ENCODE data around the gene NDUFA5.
"Not testable (repeated sequence)": the region's sequence is repeated elsewhere in the genome, so short reads cannot be mapped to it uniquely, and the experiment has no call there.

The NDUFA5 gene

DNA sequence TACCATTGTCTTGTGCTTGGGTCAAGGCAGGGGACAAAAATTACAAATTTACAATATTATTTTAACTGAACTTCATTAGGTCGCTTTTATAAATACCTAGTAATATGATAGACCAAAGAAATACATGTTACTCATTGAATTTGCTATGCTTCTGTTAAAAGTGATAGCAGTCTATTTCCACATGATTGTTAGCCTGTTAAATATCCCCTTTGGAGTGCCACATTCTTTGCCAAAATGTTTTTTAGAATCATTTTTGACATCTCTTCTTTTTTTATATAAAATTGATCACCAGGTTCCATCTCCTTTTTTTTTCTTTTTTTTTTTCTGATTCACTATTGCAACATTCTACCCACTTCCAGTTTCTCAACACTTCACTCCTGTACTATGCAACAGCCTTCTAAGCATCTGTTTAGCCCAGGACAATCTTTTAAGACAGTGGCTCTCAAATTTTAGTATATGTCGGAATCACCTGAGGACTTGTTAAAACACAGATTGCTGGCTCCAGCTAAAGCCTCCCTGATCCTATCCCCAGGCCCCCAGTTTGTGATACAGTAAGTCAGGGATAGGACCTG is 16.4 kb upstream of the NDUFA5 start:
- Histone ChIP-seq H3K9me3 (no peaks in the 10 kb centered on the region), H3K4me1 (peaks cover under 1% of the 10 kb centered on the region; the same call in 1 of the 2 replicates), H3K27me3 (ENCODE audit: low read depth) (no peaks in the 10 kb centered on the region), H3K4me3 (no peak overlapping the region), H3K36me3 (replicated peaks) (no peaks in the 10 kb centered on the region)
- in situ Hi-C loops (cut with MboI; ENCODE audit: low sequenced_read_pairs) = no loop called here
- no peak for DNase-seq (ENCODE audit: low spot score in 2 of 2)

DNA sequence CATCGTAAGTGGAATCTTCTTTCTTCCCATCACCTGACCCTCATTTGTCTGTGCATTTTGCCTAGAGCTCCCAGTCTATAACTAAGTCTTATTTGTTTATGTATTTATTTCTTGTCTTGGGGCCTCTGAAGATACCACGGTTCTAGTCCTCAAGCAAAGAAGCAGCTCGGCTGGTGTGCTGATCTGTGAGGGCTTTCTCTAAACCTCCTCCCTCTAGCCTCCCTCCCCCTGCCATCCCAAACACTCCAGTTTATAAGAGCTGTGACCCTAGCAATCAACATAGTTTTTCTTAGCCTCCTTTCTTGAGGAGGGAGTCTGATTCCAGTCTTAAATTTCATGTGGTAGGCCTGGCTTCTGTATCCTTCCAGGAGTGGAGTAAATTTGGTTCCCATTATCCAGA is 15.7 kb upstream of the NDUFA5 start:
- Histone ChIP-seq H3K4me3 (no peak overlapping the region), H3K27me3 (ENCODE audit: low read depth) (no peaks in the 10 kb centered on the region), H3K9me3 (no peaks in the 10 kb centered on the region), H3K4me1 (no peaks in the 10 kb centered on the region), H3K36me3 (replicated peaks) (no peaks in the 10 kb centered on the region)
- DNase-seq (ENCODE audit: low spot score in 2 of 2) = no peak
- in situ Hi-C loops (cut with MboI; ENCODE audit: low sequenced_read_pairs) = no loop called here

DNA sequence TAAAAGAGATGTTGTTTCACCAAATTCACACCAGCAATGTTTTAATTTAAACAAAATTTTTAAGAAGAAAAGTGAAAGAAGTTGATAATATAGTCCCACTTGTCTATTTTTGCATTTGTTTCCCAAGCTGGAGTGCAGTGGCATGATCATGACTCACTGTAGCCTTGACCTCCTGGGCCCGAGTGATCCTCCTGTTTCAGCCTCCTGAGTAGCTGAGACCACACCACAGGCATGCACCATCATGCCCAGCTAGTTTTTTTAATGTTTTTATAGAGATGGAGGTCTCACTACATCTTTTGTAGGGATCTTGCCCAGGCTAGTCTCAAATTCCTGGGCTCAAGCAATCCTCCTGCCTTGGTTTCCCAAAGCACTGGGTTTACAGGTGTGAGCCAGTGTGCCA is 14.1 kb upstream of the NDUFA5 start:
- Histone ChIP-seq H3K9me3 (no peaks in the 10 kb centered on the region), H3K4me1 (no peaks in the 10 kb centered on the region), H3K27me3 (ENCODE audit: low read depth) (no peaks in the 10 kb centered on the region), H3K36me3 (replicated peaks) (no peaks in the 10 kb centered on the region), H3K4me3 (no peak overlapping the region)
- DNase-seq (ENCODE audit: low spot score in 2 of 2) = no peak
- in situ Hi-C loops (cut with MboI; ENCODE audit: low sequenced_read_pairs) = no loop called here

- in situ Hi-C loops (cut with MboI; ENCODE audit: low sequenced_read_pairs) = no loop called here
- Histone ChIP-seq H3K36me3 (replicated peaks) (no peaks in the 10 kb centered on the region), H3K4me3 (no peak overlapping the region), H3K9me3 (no peaks in the 10 kb centered on the region), H3K27me3 (ENCODE audit: low read depth) (no peaks in the 10 kb centered on the region), H3K4me1 (no peaks in the 10 kb centered on the region)
- DNase-seq (ENCODE audit: low spot score in 2 of 2) = no peak
Observed at GRCh38 chr7:123571187-123571586, 13.6 kb upstream of the NDUFA5 start.

DNA sequence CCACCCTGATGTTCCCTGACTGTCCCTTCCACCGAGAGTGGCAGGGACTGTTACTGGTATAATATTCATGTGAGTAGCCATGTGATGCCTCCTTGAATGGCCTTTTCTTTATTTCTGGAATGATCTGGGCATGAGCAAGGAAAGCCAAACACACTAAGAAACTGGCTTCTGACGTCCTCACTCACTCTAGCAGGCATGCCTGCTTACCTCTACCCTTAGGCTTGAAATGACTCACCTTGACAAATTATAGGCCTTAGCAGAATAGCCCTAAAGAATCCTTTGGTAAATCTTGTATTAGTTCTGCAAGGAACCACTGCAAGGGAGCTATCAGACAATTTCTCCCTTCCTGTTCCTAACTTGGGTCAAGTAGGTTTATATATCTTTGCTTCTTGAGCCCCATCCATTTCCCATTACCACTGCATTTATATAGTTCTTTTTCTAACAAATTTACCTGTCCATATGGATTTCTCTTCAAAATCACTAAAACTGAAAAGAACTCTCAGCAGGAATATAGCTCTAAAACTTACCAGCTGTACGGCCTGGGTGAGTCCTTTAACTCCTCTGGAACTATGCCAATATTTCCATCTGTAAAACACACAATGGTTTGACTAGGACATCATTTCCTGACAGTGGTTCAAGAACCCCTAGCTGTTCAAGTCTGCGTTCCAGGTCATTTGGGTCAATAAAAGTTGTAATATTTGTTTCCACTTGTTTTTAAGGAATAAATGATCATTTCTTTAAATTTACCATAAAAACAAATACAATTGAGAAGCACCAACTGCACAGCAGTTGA is 13.0 kb upstream of the NDUFA5 start:
- no peak overlapping the region for H3K4me3 ChIP-seq
- H3K36me3 ChIP-seq (replicated peaks) = no peaks in the 10 kb centered on the region
- H3K27me3 ChIP-seq (ENCODE audit: low read depth) = no peaks in the 10 kb centered on the region
- no peaks in the 10 kb centered on the region for H3K4me1 ChIP-seq
- no peak for DNase-seq (ENCODE audit: low spot score in 2 of 2)
- H3K9me3 ChIP-seq = no peaks in the 10 kb centered on the region
- in situ Hi-C loops (cut with MboI; ENCODE audit: low sequenced_read_pairs) = no loop called here

DNA sequence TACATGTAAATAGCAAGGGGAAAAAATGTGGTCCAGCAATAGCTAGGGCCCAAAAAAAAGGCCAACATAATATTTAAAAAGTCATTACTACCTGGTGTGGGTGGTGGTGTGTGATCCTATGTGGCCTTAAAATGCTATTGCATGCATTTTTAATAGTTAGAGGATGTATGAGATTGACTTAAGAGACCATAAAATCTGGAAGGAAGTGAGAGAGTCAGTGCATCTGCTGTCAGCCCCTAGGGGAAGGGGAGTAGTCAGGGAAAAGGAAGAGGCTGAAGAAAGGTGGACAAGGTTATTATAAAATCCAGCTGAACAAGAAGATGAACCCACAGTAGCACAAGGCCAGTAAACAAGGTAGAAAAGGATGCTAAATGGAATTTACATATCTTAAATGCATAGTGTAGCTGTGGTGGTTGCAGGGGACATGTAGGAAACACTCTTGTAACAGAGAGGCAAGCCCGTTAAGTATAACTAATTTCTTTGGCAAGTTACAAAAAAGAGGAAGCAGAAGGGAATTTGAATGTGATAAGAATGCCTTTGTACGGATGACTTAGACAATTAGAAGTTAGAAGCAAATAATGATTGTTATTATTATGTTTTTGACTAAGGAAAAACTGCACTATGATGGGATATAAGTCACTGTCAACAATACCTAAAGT is 11.9 kb upstream of the NDUFA5 start:
- Histone ChIP-seq H3K9me3 (no peaks in the 10 kb centered on the region), H3K36me3 (replicated peaks) (no peaks in the 10 kb centered on the region), H3K4me1 (no peaks in the 10 kb centered on the region), H3K27me3 (ENCODE audit: low read depth) (no peaks in the 10 kb centered on the region), H3K4me3 (no peak overlapping the region)
- DNase-seq (ENCODE audit: low spot score in 2 of 2) = no peak
- in situ Hi-C loops (cut with MboI; ENCODE audit: low sequenced_read_pairs) = no loop called here

- no peaks in the 10 kb centered on the region for H3K27me3 ChIP-seq (ENCODE audit: low read depth)
- no peaks in the 10 kb centered on the region for H3K36me3 ChIP-seq (replicated peaks)
- DNase-seq (ENCODE audit: low spot score in 2 of 2) = no peak
- in situ Hi-C loops (cut with MboI; ENCODE audit: low sequenced_read_pairs) = no loop called here
- H3K4me3 ChIP-seq = no peak overlapping the region
- no peaks in the 10 kb centered on the region for H3K4me1 ChIP-seq
- no peaks in the 10 kb centered on the region for H3K9me3 ChIP-seq
Observed at GRCh38 chr7:123562121-123562520, 4.5 kb upstream of the NDUFA5 start.

DNA sequence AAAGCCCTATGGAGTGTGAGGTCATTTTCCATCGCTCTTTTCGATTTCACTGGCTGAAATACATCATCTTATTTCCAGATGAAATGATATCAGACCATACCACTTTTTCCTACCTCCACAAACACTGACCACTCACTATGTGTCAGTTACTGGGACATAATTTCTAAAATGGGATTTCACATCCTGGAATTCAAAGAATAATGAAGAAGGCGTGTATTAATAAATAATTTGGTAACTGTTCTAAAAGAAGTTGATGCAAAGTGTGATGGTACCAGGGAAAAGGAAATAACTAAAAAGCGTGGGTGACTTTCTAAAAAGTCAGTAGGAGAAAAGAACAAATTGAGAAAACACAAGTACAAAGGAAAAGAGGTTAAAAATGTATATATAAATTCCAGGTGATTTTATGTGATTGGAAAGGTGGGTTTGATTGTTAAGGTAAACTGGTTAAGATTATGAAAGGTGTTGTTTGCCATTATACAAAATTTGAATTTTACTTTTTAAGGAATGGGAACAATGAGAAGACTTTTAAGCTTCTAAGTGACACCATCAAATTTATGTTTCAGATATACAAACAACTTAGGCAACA is 764 bp upstream of the NDUFA5 start:
- Histone ChIP-seq H3K36me3 (replicated peaks) (peaks cover 14% of the 10 kb centered on the region; the same call in 1 of the 2 replicates), H3K27me3 (ENCODE audit: low read depth) (no peaks in the 10 kb centered on the region), H3K4me1 (peaks cover 5% of the 10 kb centered on the region; the same call in 1 of the 2 replicates), H3K9me3 (no peaks in the 10 kb centered on the region), H3K4me3 (peak overlapping the region; percentile 76)
- no peak for DNase-seq (ENCODE audit: low spot score in 2 of 2)
- in situ Hi-C loops (cut with MboI; ENCODE audit: low sequenced_read_pairs) = no loop called here

GRCh38 chr7:123557016-123557397 is 611 bp downstream of the NDUFA5 start:
- peaks cover 20% of the 10 kb centered on the region for H3K36me3 ChIP-seq (replicated peaks)
- H3K4me3 ChIP-seq = peak overlapping the region; percentile 76
- peak in 1 of 2 experiments; percentile 7 for DNase-seq (ENCODE audit: low spot score in 2 of 2)
- in situ Hi-C loops (cut with MboI; ENCODE audit: low sequenced_read_pairs) = no loop called here
- H3K4me1 ChIP-seq = peaks cover 5% of the 10 kb centered on the region; the same call in 1 of the 2 replicates
- no peaks in the 10 kb centered on the region for H3K9me3 ChIP-seq
- H3K27me3 ChIP-seq (ENCODE audit: low read depth) = no peaks in the 10 kb centered on the region

GRCh38 chr7:123555484-123555883 is 2.1 kb downstream of the NDUFA5 start:
- H3K27me3 ChIP-seq (ENCODE audit: low read depth) = no peaks in the 10 kb centered on the region
- peaks cover 5% of the 10 kb centered on the region; the same call in 1 of the 2 replicates for H3K4me1 ChIP-seq
- H3K9me3 ChIP-seq = no peaks in the 10 kb centered on the region
- H3K4me3 ChIP-seq = no peak overlapping the region
- no peak for DNase-seq (ENCODE audit: low spot score in 2 of 2)
- in situ Hi-C loops (cut with MboI; ENCODE audit: low sequenced_read_pairs) = no loop called here
- H3K36me3 ChIP-seq (replicated peaks) = peaks cover 20% of the 10 kb centered on the region

DNA sequence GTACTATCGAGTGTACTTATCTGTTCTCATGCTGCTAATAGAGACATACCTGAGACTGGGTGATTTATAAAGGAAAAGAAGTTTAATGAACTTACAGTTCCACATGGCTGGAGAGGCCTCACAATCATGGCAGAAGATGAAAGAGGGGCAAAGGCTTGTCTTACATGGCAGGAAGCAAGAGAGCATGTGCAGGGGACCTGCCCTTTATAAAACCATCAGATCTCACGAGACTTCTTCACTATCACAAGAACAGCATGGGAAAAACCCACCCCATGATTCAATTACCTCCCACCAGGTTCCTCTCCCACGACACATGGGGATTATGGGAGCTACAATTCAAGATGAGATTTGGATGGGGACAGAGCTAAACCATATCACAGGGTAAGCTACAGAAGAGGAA is 4.5 kb downstream of the NDUFA5 start:
- Histone ChIP-seq H3K9me3 (no peaks in the 10 kb centered on the region), H3K4me1 (peaks cover 5% of the 10 kb centered on the region; the same call in 1 of the 2 replicates), H3K27me3 (ENCODE audit: low read depth) (no peaks in the 10 kb centered on the region), H3K4me3 (no peak overlapping the region), H3K36me3 (replicated peaks) (peaks cover 36% of the 10 kb centered on the region)
- in situ Hi-C loops (cut with MboI; ENCODE audit: low sequenced_read_pairs) = no loop called here
- DNase-seq (ENCODE audit: low spot score in 2 of 2) = no peak

DNA sequence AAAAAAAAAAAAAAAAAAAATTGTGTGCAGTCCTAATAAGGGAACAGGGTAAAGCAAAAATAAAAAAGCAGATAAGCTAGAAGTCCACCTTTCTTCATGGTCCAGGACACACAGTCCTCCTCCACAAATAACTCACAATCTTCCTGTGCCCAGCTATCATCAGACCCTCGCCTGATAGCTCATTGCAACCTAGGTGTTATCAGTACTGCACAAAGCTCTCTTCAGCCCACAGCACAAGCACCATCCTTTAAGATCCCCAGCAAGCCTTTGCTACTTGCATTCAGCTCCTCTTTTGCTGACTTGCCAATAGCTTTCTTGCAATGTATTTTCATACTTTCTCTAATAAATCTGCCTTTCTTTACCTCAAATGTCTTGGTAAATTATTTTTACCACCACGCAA is 5.0 kb downstream of the NDUFA5 start:
- DNase-seq (ENCODE audit: low spot score in 2 of 2) = no peak
- H3K4me3 ChIP-seq = no peak overlapping the region
- no peaks in the 10 kb centered on the region for H3K9me3 ChIP-seq
- in situ Hi-C loops (cut with MboI; ENCODE audit: low sequenced_read_pairs) = no loop called here
- H3K4me1 ChIP-seq = peaks cover 5% of the 10 kb centered on the region; the same call in 1 of the 2 replicates
- peaks cover 39% of the 10 kb centered on the region for H3K36me3 ChIP-seq (replicated peaks)
- H3K27me3 ChIP-seq (ENCODE audit: low read depth) = no peaks in the 10 kb centered on the region

DNA sequence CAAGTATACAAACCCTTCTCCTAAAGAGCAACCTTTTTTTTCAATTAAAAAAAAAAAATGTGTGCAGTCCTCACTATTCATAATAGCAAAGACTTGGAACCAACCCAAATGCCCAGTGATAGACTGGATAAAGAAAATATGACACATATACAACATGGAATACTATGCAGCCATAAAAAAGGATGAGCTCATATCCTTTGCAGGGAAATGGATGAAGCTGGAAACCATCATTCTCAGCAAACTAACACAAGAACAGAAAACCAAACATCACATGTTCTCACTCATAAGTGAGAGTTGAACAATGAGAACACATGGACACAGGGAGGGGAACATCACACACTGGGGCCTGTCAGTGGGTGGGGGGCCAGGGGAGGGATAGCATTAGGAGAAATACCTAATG is 5.5 kb downstream of the NDUFA5 start:
- peaks cover 39% of the 10 kb centered on the region for H3K36me3 ChIP-seq (replicated peaks)
- H3K4me1 ChIP-seq; in situ Hi-C loops (cut with MboI; ENCODE audit: low sequenced_read_pairs); H3K9me3 ChIP-seq; H3K4me3 ChIP-seq; DNase-seq (ENCODE audit: low spot score in 2 of 2); H3K27me3 ChIP-seq (ENCODE audit: low read depth): not testable (repeated sequence)

- H3K9me3 ChIP-seq = no peaks in the 10 kb centered on the region
- H3K4me1 ChIP-seq = no peaks in the 10 kb centered on the region
- H3K4me3 ChIP-seq = no peak overlapping the region
- DNase-seq (ENCODE audit: low spot score in 2 of 2) = no peak
- H3K27me3 ChIP-seq (ENCODE audit: low read depth) = no peaks in the 10 kb centered on the region
- in situ Hi-C loops (cut with MboI; ENCODE audit: low sequenced_read_pairs) = no loop called here
- peaks cover 26% of the 10 kb centered on the region for H3K36me3 ChIP-seq (replicated peaks)
Observed at GRCh38 chr7:123548406-123548805, 9.2 kb downstream of the NDUFA5 start.

Data from HAP-1 (cell line).